HCT116 (cell line): ENCODE measurements around the gene ZNF775.

Source experiments
- EZH2 ChIP-seq: fragments of 200-600 bp; sonication (generic); IDR thresholded peaks from 2 replicates; pipeline ENCODE4 v1.6.1; 2017; ENCODE audit warnings: antibody characterized with exemption, mixed run types
- EZH2phosphoT487 ChIP-seq: fragments of 200-600 bp; IDR thresholded peaks from 2 replicates; pipeline ENCODE4 v1.6.1; 2018; ENCODE audit warnings: antibody characterized with exemption, borderline replicate concordance
- POLR2A ChIP-seq: IDR thresholded peaks from 2 replicates; pipeline ENCODE4 v1.7.0; 2011; ENCODE audit warnings: borderline replicate concordance; ENCODE audit not compliant: insufficient read depth, insufficient read length; ENCODE audit errors: extremely low read depth
- YY1 ChIP-seq: IDR thresholded peaks from 2 replicates; pipeline ENCODE4 v1.6.1; 2011; ENCODE audit warnings: low read length, low read depth, moderate library complexity, mild to moderate bottlenecking; ENCODE audit not compliant: insufficient replicate concordance; ENCODE audit errors: extremely low read depth
- TF ChIP-seq, protein P1 (sequence below): IDR thresholded peaks from 2 replicates; pipeline ENCODE4 v1.6.1; 2012
- TF ChIP-seq, protein P2 (sequence below), 3 experiments: fragments of 200-600 bp in 1 of 3; sonication (generic) in 1 of 3; IDR thresholded peaks in 2 of 3; conservative IDR thresholded peaks in 1 of 3; 2 replicates each; pipeline ENCODE4 v1.5.1; 2012 to 2017; ENCODE audit warnings: low read depth in 2 of 3, low read length in 2 of 3, antibody characterized with exemption in 1 of 3, borderline replicate concordance in 1 of 3, control low read depth in 1 of 3, mild to moderate bottlenecking in 1 of 3, mixed read lengths in 1 of 3, mixed run types in 1 of 3, moderate library complexity in 1 of 3; ENCODE audit not compliant: insufficient read depth in 1 of 3

DNA sequence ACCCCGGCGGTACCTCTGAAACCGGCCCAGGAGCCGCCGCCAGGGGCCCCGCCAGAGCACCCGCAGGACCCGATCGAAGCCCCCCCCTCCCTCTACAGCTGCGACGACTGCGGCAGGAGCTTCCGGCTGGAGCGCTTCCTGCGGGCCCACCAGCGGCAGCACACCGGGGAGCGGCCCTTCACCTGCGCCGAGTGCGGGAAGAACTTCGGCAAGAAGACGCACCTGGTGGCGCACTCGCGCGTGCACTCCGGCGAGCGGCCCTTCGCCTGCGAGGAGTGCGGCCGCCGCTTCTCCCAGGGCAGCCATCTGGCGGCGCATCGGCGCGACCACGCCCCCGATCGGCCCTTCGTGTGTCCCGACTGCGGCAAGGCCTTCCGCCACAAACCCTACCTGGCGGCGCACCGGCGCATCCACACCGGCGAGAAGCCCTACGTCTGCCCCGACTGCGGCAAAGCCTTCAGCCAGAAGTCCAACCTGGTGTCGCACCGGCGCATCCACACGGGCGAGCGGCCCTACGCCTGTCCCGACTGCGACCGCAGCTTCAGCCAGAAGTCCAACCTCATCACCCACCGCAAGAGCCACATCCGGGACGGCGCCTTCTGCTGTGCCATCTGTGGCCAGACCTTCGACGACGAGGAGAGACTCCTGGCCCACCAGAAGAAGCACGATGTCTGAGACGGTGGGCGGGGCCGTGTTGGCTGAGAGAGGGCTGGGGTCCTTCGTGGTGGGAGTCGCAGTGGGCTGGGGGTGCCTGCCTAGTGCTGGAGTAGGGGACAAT is 6.7 kb upstream of the ZNF775 start:
- no peak for TF ChIP-seq EZH2
- no peak for TF ChIP-seq YY1
- TF ChIP-seq, protein P1, sequence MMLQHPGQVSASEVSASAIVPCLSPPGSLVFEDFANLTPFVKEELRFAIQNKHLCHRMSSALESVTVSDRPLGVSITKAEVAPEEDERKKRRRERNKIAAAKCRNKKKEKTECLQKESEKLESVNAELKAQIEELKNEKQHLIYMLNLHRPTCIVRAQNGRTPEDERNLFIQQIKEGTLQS = no peak
- TF ChIP-seq POLR2A = no peak
- TF ChIP-seq, protein P2, sequence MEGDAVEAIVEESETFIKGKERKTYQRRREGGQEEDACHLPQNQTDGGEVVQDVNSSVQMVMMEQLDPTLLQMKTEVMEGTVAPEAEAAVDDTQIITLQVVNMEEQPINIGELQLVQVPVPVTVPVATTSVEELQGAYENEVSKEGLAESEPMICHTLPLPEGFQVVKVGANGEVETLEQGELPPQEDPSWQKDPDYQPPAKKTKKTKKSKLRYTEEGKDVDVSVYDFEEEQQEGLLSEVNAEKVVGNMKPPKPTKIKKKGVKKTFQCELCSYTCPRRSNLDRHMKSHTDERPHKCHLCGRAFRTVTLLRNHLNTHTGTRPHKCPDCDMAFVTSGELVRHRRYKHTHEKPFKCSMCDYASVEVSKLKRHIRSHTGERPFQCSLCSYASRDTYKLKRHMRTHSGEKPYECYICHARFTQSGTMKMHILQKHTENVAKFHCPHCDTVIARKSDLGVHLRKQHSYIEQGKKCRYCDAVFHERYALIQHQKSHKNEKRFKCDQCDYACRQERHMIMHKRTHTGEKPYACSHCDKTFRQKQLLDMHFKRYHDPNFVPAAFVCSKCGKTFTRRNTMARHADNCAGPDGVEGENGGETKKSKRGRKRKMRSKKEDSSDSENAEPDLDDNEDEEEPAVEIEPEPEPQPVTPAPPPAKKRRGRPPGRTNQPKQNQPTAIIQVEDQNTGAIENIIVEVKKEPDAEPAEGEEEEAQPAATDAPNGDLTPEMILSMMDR (IDR thresholded peaks at IDR 0.05 in 2 of 3, conservative IDR thresholded peaks at IDR 0.05 in 1 of 3; ENCODE audit: borderline replicate concordance in 1 of 3, insufficient read depth in 1 of 3, low read depth in 2 of 3, low read length in 2 of 3) = no peak
- TF ChIP-seq EZH2phosphoT487 = no peak
